Uterus (tissue), 2 donors: ENCODE measurements around the gene SLC6A8.

Experiments used
- CTCF ChIP-seq, 4 experiments: fragments of 200-600 bp in 2 of 4; fragments of 450-650 bp in 2 of 4; sonication (generic) in 2 of 4; IDR thresholded peaks; one replicate each; pipeline ENCODE4 v1.5.1; 2016 to 2019; ENCODE audit warnings: antibody characterized with exemption in 4 of 4, mild to moderate bottlenecking in 2 of 4, moderate library complexity in 1 of 4
- POLR2A ChIP-seq, 2 donors: fragments of 450-650 bp; IDR thresholded peaks; one replicate each; pipeline ENCODE4 v1.6.1; 2016; ENCODE audit warnings: antibody characterized with exemption in 2 of 2, mild to moderate bottlenecking in 1 of 2, moderate library complexity in 1 of 2

- TF ChIP-seq POLR2A (IDR thresholded peaks at IDR 0.05) (no peak), CTCF (IDR thresholded peaks at IDR 0.05) (peak in 2 of 4 experiments; percentile 28)
Observed at GRCh38 chrX:153662266-153662665, 25.5 kb upstream of the SLC6A8 start.
